H1 (cell line): ENCODE data around the gene CHAC1. TPM values are rescaled to one million over a fixed set of nuclear protein-coding genes. Genes with fewer than 3 reads are reported as not detected.

Experiments
- CHD7 ChIP-seq: fragments of 300-600 bp; sonication (generic); IDR thresholded peaks from 2 replicates; pipeline ENCODE4 v1.7.1; 2012; ENCODE audit warnings: low read length, moderate library complexity, mild to moderate bottlenecking, inconsistent platforms; ENCODE audit not compliant: insufficient replicate concordance
- SAP30 ChIP-seq: fragments of 300-600 bp; sonication (generic); IDR thresholded peaks from 2 replicates; pipeline ENCODE4 v1.7.1; 2012; ENCODE audit warnings: low read length, moderate library complexity, mild to moderate bottlenecking, inconsistent platforms; ENCODE audit not compliant: insufficient read depth, insufficient replicate concordance
- polyA plus RNA-seq, 7 experiments: library from polyadenylated mRNA; depleted of rRNA in 3 of 7; stranded (reverse) in 5 of 7; unstranded in 2 of 7; fragments of >200 nt in 5 of 7; fragments of 200-250 nt in 2 of 7; gene quantifications; 1 replicate in 5 of 7; 2 replicates in 1 of 7; 4 replicates in 1 of 7; pipeline versions ENCODE4 v1.2.1 to v1.2.3, GENCODE V29; 2011 to 2013; ENCODE audit warnings: missing spikeins in 2 of 7, mixed read lengths in 2 of 7
- total RNA-seq: library from RNA; stranded (reverse); fragmentation: NEBNext Ultra II Directional; extraction: Animal tissue kit (Norgen Biotek cat#: 25700); gene quantifications from 2 replicates; pipeline ENCODE4 v1.2.1, GENCODE V29; 2021

The CHAC1 gene
- total and polyA plus RNA-seq, 2 of the 8 experiments (the other 6 are each of a cell fraction or from before 2014, with no cell fraction given) = 34.3 to 159 TPM

- TF ChIP-seq CHD7 = no peak
- no peak for TF ChIP-seq SAP30
Measured at GRCh38 chr15:40927495-40927872, 25.8 kb upstream of the CHAC1 start (continued).
